ENCODE data around the gene TESPA1. TPM values are rescaled to one million over a fixed set of nuclear protein-coding genes. Genes with fewer than 3 reads are reported as not detected.

TESPA1 gene
- total and polyA plus RNA-seq, 2 of the 4 experiments (the other 2 are of a cell fraction) = not detected

- ChIA-PET CTCF (no interaction called here), POLR2A (ENCODE audit: unreplicated experiment) (no interaction called here)
- H2BK5ac ChIP-seq (ENCODE audit: low read depth, low read length, poor library complexity, severe bottlenecking) = no peak overlapping the region
- no peak overlapping the region for H4K8ac ChIP-seq (ENCODE audit: low read depth in 2 of 2, low read length in 2 of 2)
- H3K9me3 ChIP-seq (ENCODE audit: control insufficient read depth, insufficient read depth, low read length) = no peaks in the 10 kb centered on the region
- WGBS, 2 experiments (ENCODE audit: extremely low coverage in 2 of 2, insufficient read length in 1 of 2) = no CpG with 5 or more reads among the region's 1 CpG
- H2BK120ac ChIP-seq (ENCODE audit: low read depth, low read length) = no peak overlapping the region
- dilution Hi-C loops (cut with HindIII; ENCODE audit: low sequenced_read_pairs, unreplicated experiment) = no loop called here
- in situ Hi-C loops (cut with MboI; ENCODE audit: low sequenced_read_pairs) = loop anchor here (5.0 kb wide), 1 partner anchor 82 kb away; no protein-coding TSS in a partner anchor
- BruUV-seq (replicated peaks) = no TSS peak
- no peak overlapping the region for H4K91ac ChIP-seq (ENCODE audit: insufficient read depth, low read depth, low read length)
- no peak overlapping the region for H2AK9ac ChIP-seq (replicated peaks; ENCODE audit: low read depth, low read length, poor library complexity)
- DNase-seq (no peak), ATAC-seq (ENCODE audit: low read depth) (no peak)
- no peaks in the 10 kb centered on the region for H3K4me1 ChIP-seq (ENCODE audit: control insufficient read depth, insufficient read depth, low read length)
- no peak overlapping the region for H2AFZ ChIP-seq (replicated peaks; ENCODE audit: low read length, poor library complexity)
- no peak overlapping the region for H3K9ac ChIP-seq (ENCODE audit: low read depth, low read length)
- no peak overlapping the region for H3K23ac ChIP-seq (ENCODE audit: low read depth, low read length)
- intact Hi-C loops (cut with micrococcal nuclease) = loop anchor here (5.0 kb wide), 1 partner anchor 627 kb away; no protein-coding TSS in a partner anchor
- H3K4ac ChIP-seq (ENCODE audit: low read depth, low read length) = no peak overlapping the region
- no peak overlapping the region for H3K14ac ChIP-seq (replicated peaks; ENCODE audit: low read depth, low read length)
- H3K27me3 ChIP-seq (ENCODE audit: control insufficient read depth, insufficient read depth, low read length) = peaks cover 1% of the 10 kb centered on the region; the same call in 1 of the 2 replicates
- H2AK5ac ChIP-seq (ENCODE audit: low read depth, low read length) = no peak overlapping the region
- no peak overlapping the region for H2BK15ac ChIP-seq (ENCODE audit: low read depth, low read length)
- no peak overlapping the region for H3K18ac ChIP-seq (ENCODE audit: low read depth, low read length)
- no peaks in the 10 kb centered on the region for H3K9me1 ChIP-seq (ENCODE audit: insufficient read depth, low read length)
- H3K4me3 ChIP-seq (ENCODE audit: insufficient read depth, low read depth, low read length) = no peak overlapping the region
- H3K36me3 ChIP-seq (ENCODE audit: control insufficient read depth, insufficient read depth, low read length) = no peaks in the 10 kb centered on the region
- no peak overlapping the region for H3K27ac ChIP-seq (ENCODE audit: insufficient read depth, low read length)
- TF ChIP-seq POLR2A (IDR thresholded peaks at IDR 0.05; ENCODE audit: low read depth, low read length) (no peak), CHD1 (IDR thresholded peaks at IDR 0.05; ENCODE audit: low read depth, low read length) (no peak), RFX5 (IDR thresholded peaks at IDR 0.05; ENCODE audit: low read depth, low read length) (no peak), FOS (IDR thresholded peaks at IDR 0.05; ENCODE audit: low read depth, low read length) (no peak), RAD21 (IDR thresholded peaks at IDR 0.05; ENCODE audit: low read length) (no peak), CEBPB (IDR thresholded peaks at IDR 0.05; ENCODE audit: low read depth, low read length) (no peak), MXI1 (IDR thresholded peaks at IDR 0.05; ENCODE audit: borderline replicate concordance, low read depth, low read length) (no peak)
- H4K20me1 ChIP-seq (ENCODE audit: insufficient read depth, low read length) = no peaks in the 10 kb centered on the region
- no peaks in the 10 kb centered on the region for H3K79me1 ChIP-seq (ENCODE audit: low read depth in 1 of 2, low read length in 2 of 2)
- no peak overlapping the region for H2BK20ac ChIP-seq (ENCODE audit: low read depth, low read length)
- H3K56ac ChIP-seq (ENCODE audit: extremely low read depth, insufficient read depth, low read length) = no peak overlapping the region
- no peak overlapping the region for H3K4me2 ChIP-seq (ENCODE audit: low read depth, low read length)
- H4K5ac ChIP-seq (ENCODE audit: low read depth, low read length) = no peak overlapping the region
Measured at GRCh38 chr12:54989829-54990228, 5.3 kb upstream of the TESPA1 start.

Measured in IMR-90 (cell line).